Hematopoietic multipotent progenitor cell treated with erythropoietin and hydrocortisone succinate and interleukin-3 and kit ligand, for 4 days (in vitro differentiated cells): ENCODE measurements around the gene BLTP1.
"Not testable (repeated sequence)": the region's sequence is repeated elsewhere in the genome, so short reads cannot be mapped to it uniquely, and the experiment has no call there.

ENCODE experiments used
- DNase-seq: peaks from one replicate; pipeline ENCODE4 v3.0.0-alpha.2; 2015

BLTP1 gene

GRCh38 chr4:122151982-122152710 lies at the start of gene BLTP1:
Gene BLTP1 (plus strand): TSS chr4:122152331. CDS start chr4:122170648, 18,317 bp downstream.
- peak; percentile 94 for DNase-seq

GRCh38 chr4:122104184-122104583 lies 47.9 kb upstream of the BLTP1 start:
- DNase-seq: no peak

GRCh38 chr4:122107680-122108079 lies 44.5 kb upstream of the BLTP1 start:
- peak; percentile 30 for DNase-seq

GRCh38 chr4:122110304-122110703 lies 41.8 kb upstream of the BLTP1 start:
- DNase-seq: not testable (repeated sequence)

GRCh38 chr4:122117743-122118142 lies 34.4 kb upstream of the BLTP1 start:
- DNase-seq: peak; percentile 87

GRCh38 chr4:122118243-122118642 lies 33.9 kb upstream of the BLTP1 start:
- peak; percentile 83 for DNase-seq

GRCh38 chr4:122119739-122120138 lies 32.4 kb upstream of the BLTP1 start:
- no peak for DNase-seq

GRCh38 chr4:122121593-122121992 lies 30.5 kb upstream of the BLTP1 start:
- DNase-seq: no peak

- no peak for DNase-seq
Observed at GRCh38 chr4:122122083-122122482, 30.0 kb upstream of the BLTP1 start.

- DNase-seq: no peak
Observed at GRCh38 chr4:122129061-122129460, 23.1 kb upstream of the BLTP1 start.

GRCh38 chr4:122131562-122132157 lies 20.5 kb upstream of the BLTP1 start:
- no peak for DNase-seq

GRCh38 chr4:122132891-122133290 lies 19.2 kb upstream of the BLTP1 start:
- DNase-seq: no peak

- DNase-seq: no peak
Observed at GRCh38 chr4:122139139-122139538, 13.0 kb upstream of the BLTP1 start.

GRCh38 chr4:122140834-122141233 lies 11.3 kb upstream of the BLTP1 start:
- DNase-seq: no peak

GRCh38 chr4:122142687-122143086 lies 9.4 kb upstream of the BLTP1 start:
- no peak for DNase-seq

- DNase-seq: no peak
Observed at GRCh38 chr4:122146652-122147051, 5.5 kb upstream of the BLTP1 start.

GRCh38 chr4:122150931-122151330 lies 1.2 kb upstream of the BLTP1 start:
- DNase-seq: no peak

GRCh38 chr4:122152711-122153226 lies 638 bp downstream of the BLTP1 start:
- peak; percentile 64 for DNase-seq

- peak; percentile 20 for DNase-seq
Observed at GRCh38 chr4:122156819-122157218, 4.7 kb downstream of the BLTP1 start.

- no peak for DNase-seq
Observed at GRCh38 chr4:122163301-122163700, 11.2 kb downstream of the BLTP1 start.

- peak; percentile 61 for DNase-seq
Observed at GRCh38 chr4:122163767-122164166, 11.6 kb downstream of the BLTP1 start.

GRCh38 chr4:122167369-122167768 lies 15.2 kb downstream of the BLTP1 start:
- DNase-seq: no peak

GRCh38 chr4:122170775-122171174 lies 18.6 kb downstream of the BLTP1 start:
- DNase-seq: peak; percentile 60

- DNase-seq: no peak
Observed at GRCh38 chr4:122171323-122171722, 19.2 kb downstream of the BLTP1 start.
